Glomerular visceral epithelial cell (primary cell): ENCODE measurements around the gene LRFN3.
"Not testable (repeated sequence)": the region's sequence is repeated elsewhere in the genome, so short reads cannot be mapped to it uniquely, and the experiment has no call there.

ENCODE experiments used
- DNase-seq: peaks from one replicate; pipeline ENCODE4 v3.0.0-alpha.2; 2016; ENCODE audit errors: extremely low spot score

LRFN3 gene

GRCh38 chr19:35975608-35976214, 39.5 kb downstream of the LRFN3 start:
- DNase-seq: no peak

- DNase-seq: no peak
Observed at GRCh38 chr19:35977446-35978222, 41.5 kb downstream of the LRFN3 start.

- no peak for DNase-seq
Observed at GRCh38 chr19:35978271-35978670, 42.1 kb downstream of the LRFN3 start.

- DNase-seq: no peak
Observed at GRCh38 chr19:35978832-35979365, 42.7 kb downstream of the LRFN3 start.

- not testable (repeated sequence) for DNase-seq
Observed at GRCh38 chr19:35980997-35981396, 44.8 kb downstream of the LRFN3 start.

GRCh38 chr19:35983177-35983576, 47.0 kb downstream of the LRFN3 start:
- no peak for DNase-seq

- DNase-seq: no peak
Observed at GRCh38 chr19:35986111-35986510, 49.9 kb downstream of the LRFN3 start.

GRCh38 chr19:35986664-35987570, 50.7 kb downstream of the LRFN3 start:
- DNase-seq: no peak

GRCh38 chr19:35987571-35987896, 51.4 kb downstream of the LRFN3 start:
- no peak for DNase-seq

- no peak for DNase-seq
Observed at GRCh38 chr19:35988824-35989223, 52.6 kb downstream of the LRFN3 start.

GRCh38 chr19:35990156-35990555, 54.0 kb downstream of the LRFN3 start:
- DNase-seq: no peak

GRCh38 chr19:35990771-35991730, 54.9 kb downstream of the LRFN3 start:
- DNase-seq: no peak

GRCh38 chr19:35991731-35992450, 55.7 kb downstream of the LRFN3 start:
- DNase-seq: peak; percentile 68

- no peak for DNase-seq
Observed at GRCh38 chr19:35992907-35993765, 57.0 kb downstream of the LRFN3 start.

- DNase-seq: no peak
Observed at GRCh38 chr19:35993923-35994598, 57.9 kb downstream of the LRFN3 start.
